ENCODE results near the gene NEDD9. TPM values are rescaled to one million over a fixed set of nuclear protein-coding genes. Genes with fewer than 3 reads are reported as not detected.
A peak's percentile ranks its signal among the peaks of the same experiment; 100 is the strongest.

The NEDD9 gene
- total RNA-seq, 1 donor from 2014 or later: 14.1 TPM

DNA sequence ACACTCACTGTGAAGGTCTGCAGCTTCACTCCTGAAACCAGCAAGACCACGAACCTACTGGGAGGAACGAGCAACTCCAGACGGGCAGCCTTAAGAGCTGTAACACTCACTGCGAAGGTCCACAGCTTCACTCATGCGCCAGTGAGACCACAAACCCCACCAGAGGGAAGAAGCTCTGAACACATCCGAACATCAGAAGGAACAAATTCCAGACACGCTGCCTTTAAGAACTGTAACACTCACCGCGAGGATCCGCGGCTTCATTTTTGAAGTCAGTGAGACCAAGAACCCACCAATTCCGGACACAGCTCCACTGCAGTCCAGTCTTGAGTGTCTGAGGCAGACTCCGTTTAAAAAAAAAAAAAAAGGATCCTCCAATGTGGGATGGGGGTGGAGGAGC lies 60.5 kb downstream of the NEDD9 start:
- H3K4me3 Mint-ChIP-seq: no peak overlapping the region
- H3K36me3 Mint-ChIP-seq (ENCODE audit: low read depth): peaks cover 2% of the 10 kb centered on the region
- peaks cover 34% of the 10 kb centered on the region for H3K4me1 Mint-ChIP-seq
- H3K27me3 Mint-ChIP-seq (ENCODE audit: low read depth): no peaks in the 10 kb centered on the region
- TF ChIP-seq, protein P1, sequence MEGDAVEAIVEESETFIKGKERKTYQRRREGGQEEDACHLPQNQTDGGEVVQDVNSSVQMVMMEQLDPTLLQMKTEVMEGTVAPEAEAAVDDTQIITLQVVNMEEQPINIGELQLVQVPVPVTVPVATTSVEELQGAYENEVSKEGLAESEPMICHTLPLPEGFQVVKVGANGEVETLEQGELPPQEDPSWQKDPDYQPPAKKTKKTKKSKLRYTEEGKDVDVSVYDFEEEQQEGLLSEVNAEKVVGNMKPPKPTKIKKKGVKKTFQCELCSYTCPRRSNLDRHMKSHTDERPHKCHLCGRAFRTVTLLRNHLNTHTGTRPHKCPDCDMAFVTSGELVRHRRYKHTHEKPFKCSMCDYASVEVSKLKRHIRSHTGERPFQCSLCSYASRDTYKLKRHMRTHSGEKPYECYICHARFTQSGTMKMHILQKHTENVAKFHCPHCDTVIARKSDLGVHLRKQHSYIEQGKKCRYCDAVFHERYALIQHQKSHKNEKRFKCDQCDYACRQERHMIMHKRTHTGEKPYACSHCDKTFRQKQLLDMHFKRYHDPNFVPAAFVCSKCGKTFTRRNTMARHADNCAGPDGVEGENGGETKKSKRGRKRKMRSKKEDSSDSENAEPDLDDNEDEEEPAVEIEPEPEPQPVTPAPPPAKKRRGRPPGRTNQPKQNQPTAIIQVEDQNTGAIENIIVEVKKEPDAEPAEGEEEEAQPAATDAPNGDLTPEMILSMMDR (conservative IDR thresholded peaks at IDR 0.05): no peak
- no peak overlapping the region for H3K27ac Mint-ChIP-seq (ENCODE audit: unreplicated experiment)
- peaks cover 2% of the 10 kb centered on the region for H3K9me3 Mint-ChIP-seq
- no peak for DNase-seq (ENCODE audit: low read depth, low spot score)

DNA sequence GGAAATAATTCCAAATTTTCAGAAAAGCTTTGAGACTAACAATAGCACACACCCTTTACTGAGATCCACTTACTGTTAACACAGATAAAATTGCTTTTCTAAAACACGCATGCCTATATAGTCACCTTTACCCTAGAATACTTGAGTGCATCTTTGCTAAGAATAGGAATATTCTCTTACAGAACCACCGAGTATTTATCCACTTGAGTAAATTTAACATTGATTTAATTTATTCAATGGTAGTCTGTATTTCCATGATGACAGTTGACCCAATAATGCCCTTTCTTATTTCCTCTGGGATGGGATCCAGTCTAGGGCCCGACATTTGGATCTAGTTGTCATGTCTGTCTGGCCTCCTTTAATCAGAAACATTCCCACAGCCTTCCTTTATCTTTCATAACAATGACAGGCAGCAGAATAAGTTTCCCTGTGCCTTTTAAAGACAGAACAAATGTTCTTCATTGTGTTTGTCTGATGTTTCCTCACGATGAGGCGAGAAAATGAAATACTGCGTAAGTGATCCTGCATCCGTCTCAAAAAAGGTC lies 64.3 kb downstream of the NEDD9 start:
- peaks cover 5% of the 10 kb centered on the region for H3K27me3 Mint-ChIP-seq (ENCODE audit: low read depth)
- H3K36me3 Mint-ChIP-seq (ENCODE audit: low read depth): peaks cover 2% of the 10 kb centered on the region
- H3K27ac Mint-ChIP-seq (ENCODE audit: unreplicated experiment): no peak overlapping the region
- TF ChIP-seq, protein P1 (conservative IDR thresholded peaks at IDR 0.05): no peak
- H3K4me1 Mint-ChIP-seq: peaks cover 39% of the 10 kb centered on the region
- H3K9me3 Mint-ChIP-seq: peaks cover 2% of the 10 kb centered on the region
- H3K4me3 Mint-ChIP-seq: no peak overlapping the region
- no peak for DNase-seq (ENCODE audit: low read depth, low spot score)

DNA sequence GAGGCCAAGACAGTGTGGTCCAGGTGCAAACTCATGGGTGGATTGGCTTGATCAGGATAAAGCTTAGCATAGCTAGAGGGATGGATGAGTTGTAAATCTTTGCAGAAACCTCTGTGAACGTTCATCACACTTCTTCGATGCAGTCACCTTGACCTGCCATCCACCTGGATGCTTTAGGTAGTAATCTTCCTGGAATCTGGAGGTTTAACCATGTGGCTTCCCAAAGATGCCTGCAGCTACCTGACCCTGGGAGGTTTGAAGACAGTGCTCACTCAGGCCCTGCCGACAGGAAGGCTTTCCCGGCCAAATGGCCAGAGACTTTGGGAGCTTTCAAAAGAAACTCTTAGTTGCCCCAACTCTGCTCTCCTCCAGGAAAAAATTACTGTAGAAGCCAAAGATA lies 65.5 kb downstream of the NEDD9 start:
- no peaks in the 10 kb centered on the region for H3K9me3 Mint-ChIP-seq
- peaks cover 5% of the 10 kb centered on the region for H3K27me3 Mint-ChIP-seq (ENCODE audit: low read depth)
- TF ChIP-seq, protein P1 (conservative IDR thresholded peaks at IDR 0.05): no peak
- DNase-seq (ENCODE audit: low read depth, low spot score): no peak
- H3K4me3 Mint-ChIP-seq: no peak overlapping the region
- peaks cover 36% of the 10 kb centered on the region for H3K4me1 Mint-ChIP-seq
- peaks cover 2% of the 10 kb centered on the region for H3K36me3 Mint-ChIP-seq (ENCODE audit: low read depth)
- no peak overlapping the region for H3K27ac Mint-ChIP-seq (ENCODE audit: unreplicated experiment)

DNA sequence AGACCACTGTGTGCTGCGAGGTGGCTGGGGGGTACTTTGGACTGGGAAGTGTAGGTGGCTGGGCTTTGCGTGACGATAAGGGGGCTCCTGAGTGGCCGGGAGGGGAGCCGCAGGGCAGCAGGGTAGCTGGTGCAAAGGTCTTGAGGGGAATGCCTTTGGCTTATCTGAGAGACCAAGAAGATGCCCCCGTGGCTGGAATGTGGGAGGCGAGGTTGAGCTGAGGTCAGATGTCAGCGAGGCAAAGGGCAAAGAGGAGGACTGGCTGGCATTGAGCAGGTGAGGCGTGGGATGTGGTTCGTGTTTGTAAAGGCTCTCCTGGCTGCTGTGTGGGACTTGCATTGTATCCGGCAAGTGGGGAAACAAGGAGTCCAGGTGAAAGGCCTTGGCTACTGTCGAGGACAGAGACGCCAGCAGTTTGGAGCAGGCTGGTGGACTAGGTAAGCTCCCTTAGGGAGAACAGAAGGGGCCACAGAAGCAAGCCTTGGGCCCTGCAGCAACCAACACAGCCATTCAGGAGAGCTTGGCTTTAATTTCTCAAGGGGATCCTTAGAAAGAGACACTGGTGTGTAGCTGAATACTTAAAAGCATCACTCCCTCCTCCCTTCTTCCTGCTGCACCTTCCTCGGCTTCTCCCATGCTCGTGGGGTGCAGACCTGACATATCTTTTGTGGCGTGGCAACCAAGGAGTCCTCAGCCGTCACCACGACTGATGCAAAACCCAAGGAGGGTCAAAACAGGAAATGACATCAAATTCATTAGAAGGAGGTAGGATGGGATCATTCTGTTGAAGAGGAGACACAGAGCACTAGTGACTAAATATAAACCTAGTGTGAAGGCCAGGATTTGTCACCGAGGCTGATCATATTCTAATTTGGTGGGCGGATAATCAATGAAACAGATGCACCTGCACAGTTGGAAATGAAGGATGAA lies 67.5 kb downstream of the NEDD9 start:
- peaks cover under 1% of the 10 kb centered on the region for H3K36me3 Mint-ChIP-seq (ENCODE audit: low read depth)
- peaks cover 44% of the 10 kb centered on the region for H3K4me1 Mint-ChIP-seq
- DNase-seq (ENCODE audit: low read depth, low spot score): no peak
- no peaks in the 10 kb centered on the region for H3K9me3 Mint-ChIP-seq
- H3K27ac Mint-ChIP-seq (ENCODE audit: unreplicated experiment): no peak overlapping the region
- peaks cover 5% of the 10 kb centered on the region for H3K27me3 Mint-ChIP-seq (ENCODE audit: low read depth)
- TF ChIP-seq, protein P1 (conservative IDR thresholded peaks at IDR 0.05): no peak
- no peak overlapping the region for H3K4me3 Mint-ChIP-seq

DNA sequence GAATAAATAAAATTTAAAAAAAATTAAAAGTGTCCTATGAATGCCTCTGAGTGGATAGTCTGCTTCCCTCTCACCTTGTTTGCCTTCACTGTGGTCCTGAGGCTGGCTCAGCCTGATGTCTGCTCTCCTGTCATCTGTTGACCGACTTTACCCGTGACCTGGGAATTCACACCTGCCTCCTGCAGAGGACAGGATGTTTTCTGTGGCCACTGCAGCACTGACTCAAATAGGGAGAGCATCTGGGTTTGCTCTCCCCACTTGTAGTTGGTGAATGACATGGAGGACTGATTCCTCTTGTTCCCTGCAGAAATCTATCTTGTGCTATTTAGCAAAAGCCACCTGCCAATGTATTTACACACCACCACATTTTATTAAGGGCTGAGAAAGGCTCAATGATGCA lies 68.5 kb downstream of the NEDD9 start:
- peaks cover 42% of the 10 kb centered on the region for H3K4me1 Mint-ChIP-seq
- no peaks in the 10 kb centered on the region for H3K36me3 Mint-ChIP-seq (ENCODE audit: low read depth)
- H3K27me3 Mint-ChIP-seq (ENCODE audit: low read depth): peaks cover 5% of the 10 kb centered on the region
- TF ChIP-seq, protein P1 (conservative IDR thresholded peaks at IDR 0.05): no peak
- no peak overlapping the region for H3K4me3 Mint-ChIP-seq
- H3K27ac Mint-ChIP-seq (ENCODE audit: unreplicated experiment): peak overlapping the region; percentile 85
- no peaks in the 10 kb centered on the region for H3K9me3 Mint-ChIP-seq
- no peak for DNase-seq (ENCODE audit: low read depth, low spot score)

All from neural crest cell (in vitro differentiated cells).